Endodermal cell (in vitro differentiated cells): ENCODE measurements around the gene KLF2. TPM values are rescaled to one million over a fixed set of nuclear protein-coding genes. Genes with fewer than 3 reads are reported as not detected.
"Not testable (repeated sequence)": the region's sequence is repeated elsewhere in the genome, so short reads cannot be mapped to it uniquely, and the experiment has no call there.

Experiments
- DNase-seq: peaks from one replicate; pipeline ENCODE4 v3.0.0-alpha.2; 2017
- H3K27ac ChIP-seq: 2 replicates; pipeline ENCODE4 v1.5.1; 2013; ENCODE audit warnings: mild to moderate bottlenecking, low read depth, low read length, moderate library complexity
- H3K27me3 ChIP-seq: 2 replicates; pipeline ENCODE4 v1.6.1; 2013; ENCODE audit warnings: mild to moderate bottlenecking, low read length, moderate library complexity; ENCODE audit not compliant: insufficient read depth, control insufficient read depth, poor library complexity, severe bottlenecking
- H3K36me3 ChIP-seq: 2 replicates; pipeline ENCODE4 v1.7.0; 2013; ENCODE audit warnings: mild to moderate bottlenecking, low read length, moderate library complexity; ENCODE audit not compliant: control insufficient read depth, insufficient read depth
- H3K4me1 ChIP-seq: one replicate; pipeline ENCODE4 v1.7.0; 2013; ENCODE audit warnings: low read length; ENCODE audit not compliant: control insufficient read depth, insufficient read depth
- H3K4me3 ChIP-seq: 2 replicates; pipeline ENCODE4 v1.5.1; 2013; ENCODE audit warnings: mild to moderate bottlenecking, low read length, moderate library complexity
- H3K9ac ChIP-seq: 2 replicates; pipeline ENCODE4 v1.6.1; 2013; ENCODE audit warnings: mild to moderate bottlenecking, low read length, moderate library complexity; ENCODE audit not compliant: poor library complexity, severe bottlenecking; ENCODE audit errors: extremely low read depth
- H3K9me3 ChIP-seq: 2 replicates; pipeline ENCODE4 v1.6.1; 2013; ENCODE audit warnings: mild to moderate bottlenecking, low read length, moderate library complexity; ENCODE audit not compliant: control insufficient read depth
- H3K27ac Mint-ChIP-seq: 2 replicates; pipeline ENCODE4 v1.8.0; 2020; ENCODE audit warnings: mixed read lengths
- H3K27me3 Mint-ChIP-seq: 2 replicates; pipeline ENCODE4 v1.8.0; 2021; ENCODE audit warnings: mild to moderate bottlenecking, mixed read lengths; ENCODE audit not compliant: insufficient read depth
- H3K36me3 Mint-ChIP-seq: 2 replicates; pipeline ENCODE4 v1.8.0; 2020; ENCODE audit warnings: low read depth, mixed read lengths
- H3K4me1 Mint-ChIP-seq: 2 replicates; pipeline ENCODE4 v1.8.0; 2020; ENCODE audit warnings: mixed read lengths
- H3K4me3 Mint-ChIP-seq: 2 replicates; pipeline ENCODE4 v1.8.0; 2020; ENCODE audit warnings: mild to moderate bottlenecking, moderate library complexity, mixed read lengths
- H3K9me3 Mint-ChIP-seq: 2 replicates; pipeline ENCODE4 v1.8.0; 2020; ENCODE audit warnings: mild to moderate bottlenecking, mixed read lengths
- CTCF ChIP-seq: fragments of 200-600 bp; sonication (generic); conservative IDR thresholded peaks from 2 replicates; pipeline ENCODE4 v1.5.0; 2021; ENCODE audit warnings: antibody characterized with exemption, mild to moderate bottlenecking
- WGBS, 2 experiments: methylation state at CpG; one replicate each; pipeline versions ENCODE4 v1.1.5 to v1.1.7; 2013; ENCODE audit warnings: missing lambda C conversion rate in 2 of 2, mixed read lengths in 1 of 2; ENCODE audit not compliant: insufficient coverage in 1 of 2, insufficient read length in 1 of 2; 5-methylcytosine and 5-hydroxymethylcytosine counted together
- total RNA-seq, 2 donors: library from RNA; stranded (reverse); fragmentation: NEBNext Ultra II Directional in 1 of 2; extraction: Animal tissue kit (Norgen Biotek cat#: 25700) in 1 of 2; gene quantifications; 2 replicates in 1 of 2; 3 replicates in 1 of 2; pipeline ENCODE4 v1.2.1, GENCODE V29; 2021

Gene KLF2
- total RNA-seq, 2 donors from 2014 or later: 0.22 to 1.4 TPM

GRCh38 chr19:16283210-16284061 is 41.2 kb upstream of the KLF2 start:
- Histone ChIP-seq H3K9ac (no peak overlapping the region), H3K4me1 (no peaks in the 10 kb centered on the region), H3K9me3 (no peaks in the 10 kb centered on the region), H3K4me3 (no peak overlapping the region), H3K27ac (peak overlapping the region; percentile 76), H3K27me3 (no peaks in the 10 kb centered on the region), H3K36me3 (no peaks in the 10 kb centered on the region)
- DNase-seq: no peak
- Mint-ChIP-seq H3K4me3 (no peak overlapping the region), H3K9me3 (no peaks in the 10 kb centered on the region), H3K36me3 (no peaks in the 10 kb centered on the region), H3K27me3 (no peaks in the 10 kb centered on the region), H3K27ac (no peak overlapping the region), H3K4me1 (no peaks in the 10 kb centered on the region)
- 86 to 87% methylated on average over 26 to 36 of the region's 36 CpGs for WGBS, 2 experiments
- no peak for TF ChIP-seq CTCF

- Mint-ChIP-seq H3K36me3 (no peaks in the 10 kb centered on the region), H3K27me3 (no peaks in the 10 kb centered on the region), H3K4me1 (peaks cover 1% of the 10 kb centered on the region), H3K27ac (no peak overlapping the region), H3K4me3 (no peak overlapping the region), H3K9me3 (no peaks in the 10 kb centered on the region)
- DNase-seq: no peak
- H3K9ac ChIP-seq: no peak overlapping the region
- 91 to 95% methylated on average over 9 of the region's 9 CpGs for WGBS, 2 experiments
- H3K4me3 ChIP-seq: no peak overlapping the region
- H3K27me3 ChIP-seq: no peaks in the 10 kb centered on the region
- H3K4me1 ChIP-seq: no peaks in the 10 kb centered on the region
- no peaks in the 10 kb centered on the region for H3K9me3 ChIP-seq
- no peaks in the 10 kb centered on the region for H3K36me3 ChIP-seq
- H3K27ac ChIP-seq: no peak overlapping the region
- no peak for TF ChIP-seq CTCF
Observed at GRCh38 chr19:16284505-16284904, 40.1 kb upstream of the KLF2 start.

GRCh38 chr19:16285079-16285478 is 39.5 kb upstream of the KLF2 start:
- not testable (repeated sequence) for H3K9me3 ChIP-seq, DNase-seq, H3K36me3 ChIP-seq, H3K4me3 Mint-ChIP-seq, H3K4me3 ChIP-seq, H3K9me3 Mint-ChIP-seq, H3K27me3 Mint-ChIP-seq, H3K4me1 ChIP-seq, H3K4me1 Mint-ChIP-seq, H3K36me3 Mint-ChIP-seq, H3K27ac Mint-ChIP-seq, H3K9ac ChIP-seq, H3K27ac ChIP-seq, H3K27me3 ChIP-seq
- WGBS, 2 experiments: 100% methylated on average over 2 to 3 of the region's 3 CpGs
